NCI-H2227 treated with DMSO at 0.1 percent for 48 hours (cell line): ENCODE measurements around the gene SPRED2.

ENCODE experiments used
- DNase-seq: peaks from one replicate; lab custom pipeline; 2025; lab: John Stamatoyannopoulos, UW

The SPRED2 gene

DNA sequence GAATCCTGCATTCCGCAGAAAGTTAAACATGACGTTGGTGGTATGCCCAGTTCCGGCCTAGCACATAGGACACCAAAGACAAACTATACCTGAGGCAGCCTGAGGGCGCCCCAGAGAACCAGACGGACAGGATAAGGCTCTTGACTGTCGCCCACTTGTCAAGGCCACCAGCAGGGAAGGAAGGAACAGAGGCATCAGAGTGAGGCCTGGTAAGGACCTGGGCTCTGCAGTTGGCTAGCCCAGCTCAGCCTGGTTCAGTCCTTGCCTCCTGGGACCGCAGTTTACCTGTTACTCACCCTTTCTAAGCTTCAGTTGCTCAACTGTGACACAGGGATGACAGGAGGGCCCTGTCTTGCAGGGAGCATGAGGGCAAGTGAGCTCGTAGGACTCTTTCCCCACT, 122.7 kb downstream of the SPRED2 start:
- DNase-seq: no peak

GRCh38 chr2:65305934-65306333, 126.5 kb downstream of the SPRED2 start:
- DNase-seq: no peak

DNA sequence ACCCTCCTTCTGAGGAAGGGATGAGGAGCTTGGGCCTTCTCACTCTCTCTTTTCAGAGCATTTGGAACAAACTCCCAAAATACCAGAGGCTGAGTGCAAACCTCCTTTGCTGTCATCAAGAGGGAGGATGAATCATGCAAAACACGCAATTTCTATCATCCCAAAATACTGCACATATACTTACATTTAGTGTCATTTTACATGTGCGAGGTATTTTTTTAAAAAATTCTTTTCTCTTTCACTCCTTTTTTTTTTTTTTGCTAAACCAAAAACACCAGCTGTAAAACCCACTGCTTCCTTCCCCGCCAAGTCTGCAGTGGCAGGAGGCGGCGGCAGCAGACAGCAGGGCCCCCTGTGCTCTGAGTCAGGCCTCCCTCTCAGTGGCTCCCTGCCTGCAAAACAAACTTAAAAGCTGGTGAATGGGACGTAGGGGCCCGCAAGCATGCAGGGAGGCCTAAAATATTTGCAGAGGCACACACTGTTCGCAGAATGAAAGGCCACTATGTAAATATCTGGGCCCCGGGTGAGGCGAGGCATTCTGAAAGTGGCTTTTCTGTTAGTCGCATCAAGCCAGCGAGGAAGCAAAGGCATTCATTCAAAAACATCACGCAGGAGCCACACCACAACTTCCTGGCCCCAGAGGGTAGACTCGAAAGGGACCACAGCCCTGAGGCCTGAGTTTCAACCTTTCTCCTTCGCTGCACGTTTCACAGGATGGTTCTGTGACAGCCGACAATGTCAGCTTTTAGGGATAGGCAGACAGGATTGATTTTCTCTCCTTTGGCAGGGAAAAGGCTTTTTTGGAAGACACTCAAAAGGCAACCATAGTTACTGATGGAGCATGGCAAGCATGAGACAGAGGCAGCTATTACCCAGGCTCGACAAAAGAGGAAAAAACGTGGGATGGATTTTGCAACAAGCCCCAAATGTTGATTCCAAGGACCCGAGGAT, 131.4 kb downstream of the SPRED2 start:
- no peak for DNase-seq

- DNase-seq: no peak
These were observed 132.2 kb downstream of the SPRED2 start for GRCh38 chr2:65300134-65300760.

DNA sequence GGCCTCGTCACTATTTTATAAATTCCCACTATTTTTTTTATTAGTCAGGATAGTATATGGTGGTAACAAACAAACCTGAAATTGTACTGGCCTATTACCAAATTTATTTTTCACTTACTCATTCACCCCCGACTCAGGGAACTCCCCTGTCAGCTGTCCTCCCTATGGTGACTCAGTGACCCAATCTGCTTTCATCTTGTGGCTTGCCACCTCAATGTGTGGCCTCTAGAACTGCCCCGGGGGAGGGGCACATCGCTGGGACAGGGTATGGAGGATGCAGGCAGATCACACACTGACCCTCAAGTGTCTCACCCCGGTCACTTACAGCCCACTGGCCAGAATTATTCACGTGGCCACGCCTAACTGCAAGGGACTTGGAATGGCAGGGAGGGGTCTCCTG, 133.2 kb downstream of the SPRED2 start:
- DNase-seq: no peak

DNA sequence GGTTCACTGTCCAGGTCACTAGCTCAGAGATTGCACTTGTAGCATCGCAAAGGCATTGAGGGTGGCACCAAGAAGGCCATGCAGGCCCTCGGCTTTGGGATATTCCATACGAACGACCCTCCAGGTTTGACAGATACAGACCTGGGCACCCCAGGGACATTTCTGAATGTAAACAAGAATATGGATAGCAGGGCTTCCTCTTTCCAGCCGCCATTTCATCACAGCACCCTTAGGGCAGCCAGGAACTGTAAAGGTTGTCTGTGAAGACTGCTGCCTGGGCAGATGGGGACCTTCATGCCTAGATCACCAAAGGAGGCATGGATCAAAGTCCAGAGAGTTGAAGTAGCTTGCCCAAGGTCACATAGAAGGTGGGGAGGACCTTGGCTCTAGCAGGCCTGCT, 134.3 kb downstream of the SPRED2 start:
- DNase-seq: no peak

- DNase-seq: no peak
These were observed 134.9 kb downstream of the SPRED2 start for GRCh38 chr2:65297544-65297943.

DNA sequence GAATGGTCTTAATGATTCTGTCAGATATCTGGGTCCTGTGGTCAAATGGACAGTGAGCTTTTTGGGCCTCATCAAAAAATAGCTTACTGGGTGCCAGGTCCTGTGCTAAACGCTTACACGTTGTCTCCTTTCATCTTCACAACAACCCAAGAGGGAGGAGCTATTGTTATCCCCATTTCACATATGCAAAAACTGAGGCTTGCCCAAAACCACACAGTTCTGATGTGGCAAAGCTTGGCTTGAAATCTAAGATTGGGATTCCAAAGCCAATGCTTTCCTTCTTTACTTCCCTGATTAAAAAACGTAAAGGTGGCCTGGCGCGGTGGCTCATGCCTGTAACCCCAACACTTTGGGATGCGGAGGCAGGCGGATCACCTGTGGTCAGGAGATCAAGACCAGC, 135.4 kb downstream of the SPRED2 start:
- no peak for DNase-seq

GRCh38 chr2:65294701-65295100, 137.7 kb downstream of the SPRED2 start:
- no peak for DNase-seq

- DNase-seq: no peak
These were observed 138.3 kb downstream of the SPRED2 start for GRCh38 chr2:65294136-65294535.

DNA sequence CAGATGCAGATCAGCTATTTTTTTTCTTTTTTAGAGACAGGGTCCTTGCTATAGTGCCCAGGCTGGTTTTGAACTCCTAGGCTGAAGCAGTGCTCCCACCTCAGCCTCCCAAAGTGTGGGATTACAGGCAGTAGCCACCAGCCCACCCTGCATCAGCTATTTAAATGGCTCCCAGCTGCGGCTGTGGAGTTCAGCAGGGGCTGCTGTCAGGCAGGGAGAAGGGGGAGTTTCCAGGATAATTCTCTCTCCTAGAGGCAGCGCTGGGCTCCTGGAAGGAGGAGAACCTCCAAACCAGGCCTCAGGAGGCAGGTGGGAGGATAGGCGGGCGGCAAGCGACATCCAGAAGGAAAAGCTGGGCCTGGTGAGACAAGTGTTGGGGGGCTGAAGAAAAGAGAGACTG, 139.0 kb downstream of the SPRED2 start:
- no peak for DNase-seq

DNA sequence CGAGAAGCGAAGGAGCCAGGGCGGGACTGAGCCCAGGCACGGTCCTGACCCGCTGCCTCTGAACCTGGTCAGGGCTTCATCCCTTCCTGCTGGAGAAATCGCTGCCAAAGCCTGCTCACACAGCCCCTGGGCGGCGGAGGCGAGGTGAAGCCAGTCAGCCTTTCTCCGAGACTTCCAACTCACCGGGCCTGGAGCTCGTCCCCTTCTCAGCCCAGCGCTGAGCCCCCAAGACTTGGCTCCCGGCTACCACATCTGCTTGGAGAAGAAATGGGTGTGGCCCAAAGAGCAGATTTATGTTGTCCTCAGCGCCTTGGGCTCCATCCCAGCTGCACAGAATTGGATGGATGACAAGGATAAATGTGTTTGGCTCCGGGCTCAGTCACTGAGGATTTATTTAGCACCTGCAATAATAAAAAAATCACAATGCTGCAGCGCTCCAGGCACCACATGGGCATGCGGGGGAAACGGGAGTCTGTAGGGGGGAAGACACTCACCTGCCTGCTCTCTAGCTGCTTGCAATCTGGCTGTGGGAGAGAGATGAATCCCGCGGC, 139.9 kb downstream of the SPRED2 start:
- no peak for DNase-seq

DNA sequence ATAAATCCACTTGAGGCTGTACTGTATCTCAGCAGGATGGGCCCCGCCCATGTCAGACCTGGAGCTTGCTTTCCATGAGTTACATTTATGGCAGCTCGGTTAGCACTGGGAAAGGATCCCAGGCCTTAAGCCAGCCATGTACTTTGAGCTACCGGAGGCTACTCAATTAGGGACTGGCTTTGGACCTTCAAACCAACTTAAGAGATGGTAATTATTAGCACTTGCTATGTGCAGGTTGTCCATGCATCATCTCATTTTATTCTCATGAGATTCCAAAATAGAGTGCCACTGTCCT, 140.3 kb downstream of the SPRED2 start:
- DNase-seq: no peak

GRCh38 chr2:65291216-65292105, 140.9 kb downstream of the SPRED2 start:
- no peak for DNase-seq

DNA sequence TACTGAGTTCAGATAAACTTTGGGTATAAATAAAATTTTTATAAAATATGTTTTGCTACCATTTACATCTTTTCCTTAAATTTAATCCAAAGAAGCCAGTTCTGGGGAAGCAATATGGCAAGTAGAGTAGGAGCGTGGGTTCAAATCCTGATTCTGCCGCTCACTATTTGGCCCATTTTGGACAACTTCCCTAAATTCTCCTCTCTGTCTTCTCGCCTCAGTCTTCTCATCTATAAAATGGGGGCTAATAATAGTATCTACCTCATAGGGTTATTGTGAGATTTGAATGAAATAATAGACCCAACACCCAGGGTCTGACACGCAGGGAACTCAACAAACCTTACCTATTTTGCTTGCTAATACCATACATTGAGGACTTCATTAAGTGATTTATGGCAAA, 145.0 kb downstream of the SPRED2 start:
- DNase-seq: no peak

GRCh38 chr2:65282477-65283053, 149.8 kb downstream of the SPRED2 start:
- DNase-seq: no peak

DNA sequence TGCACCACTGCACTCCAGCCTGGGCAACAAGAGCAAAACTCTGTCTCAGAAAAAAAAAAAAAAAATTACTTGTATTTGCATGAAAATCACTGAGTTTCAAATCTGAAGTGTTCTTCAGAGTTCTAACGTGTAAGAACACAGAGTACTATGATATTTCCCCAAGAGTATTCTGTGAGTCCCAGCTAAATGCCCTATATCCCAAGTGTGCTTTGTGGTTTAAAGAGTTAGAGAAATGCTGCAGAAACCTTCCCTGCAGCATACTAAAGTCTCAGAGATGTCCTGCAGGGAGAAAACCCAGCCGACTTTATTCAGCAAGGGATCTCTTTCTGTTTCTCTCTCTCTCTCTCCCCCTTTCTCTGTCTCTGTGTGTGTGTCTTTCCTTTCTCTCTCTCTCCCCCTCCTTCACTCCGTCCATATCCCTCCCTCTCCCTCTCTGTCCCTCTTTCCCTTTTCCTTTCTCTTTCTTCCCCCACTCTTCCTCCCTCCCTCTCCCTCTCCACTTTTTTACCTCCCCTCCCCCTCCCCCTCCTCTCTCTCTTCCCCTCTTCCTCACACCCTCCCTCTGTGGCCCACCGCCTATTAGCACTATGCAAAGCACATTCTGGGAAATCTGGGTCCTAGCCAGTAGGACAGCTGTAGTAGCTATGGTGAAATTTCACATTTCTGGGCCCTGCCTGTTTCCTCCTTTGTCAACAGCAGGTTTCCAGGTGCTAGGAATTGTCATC, 150.6 kb downstream of the SPRED2 start:
- DNase-seq: no peak

DNA sequence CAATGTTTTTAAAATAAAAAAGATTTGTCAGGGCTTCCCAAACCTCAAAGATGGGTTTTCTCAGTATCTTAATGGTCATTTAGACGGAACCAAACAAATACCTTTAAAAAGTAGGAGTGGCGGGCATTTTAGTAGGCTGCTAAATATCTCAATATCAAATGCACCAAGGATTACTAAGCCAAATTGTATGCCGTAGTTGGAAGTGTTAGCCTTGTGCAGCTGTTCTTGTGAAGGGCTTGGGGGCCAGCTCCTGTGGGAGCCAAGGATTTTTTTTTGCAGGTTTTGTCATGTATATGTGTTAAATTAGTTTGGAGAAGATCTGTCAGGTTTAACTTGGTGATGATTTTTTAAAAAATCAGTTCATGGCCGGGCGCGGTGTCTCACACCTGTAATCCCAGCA, 152.6 kb downstream of the SPRED2 start:
- no peak for DNase-seq

DNA sequence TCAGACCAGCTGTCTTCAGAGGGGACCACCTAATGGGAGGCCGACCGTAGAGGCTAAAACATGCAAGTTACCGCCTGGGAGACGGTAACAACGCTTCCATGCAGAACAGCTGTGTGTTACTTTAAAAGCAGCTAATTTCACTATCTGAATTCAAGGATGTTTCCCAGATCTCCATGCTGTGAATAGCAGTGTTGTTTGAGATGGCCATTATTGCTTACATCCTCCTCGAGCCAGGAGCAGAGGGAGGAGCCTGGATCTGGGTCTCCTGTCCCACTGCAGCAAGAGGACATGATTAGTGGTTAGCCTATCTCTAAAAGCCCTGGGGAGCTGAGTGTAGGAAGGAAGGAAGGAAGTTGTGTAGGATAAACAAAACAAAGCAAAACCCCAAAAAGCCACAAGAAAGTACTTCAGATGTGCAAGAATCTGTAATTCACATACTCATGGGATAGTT, 153.8 kb downstream of the SPRED2 start:
- DNase-seq: no peak

DNA sequence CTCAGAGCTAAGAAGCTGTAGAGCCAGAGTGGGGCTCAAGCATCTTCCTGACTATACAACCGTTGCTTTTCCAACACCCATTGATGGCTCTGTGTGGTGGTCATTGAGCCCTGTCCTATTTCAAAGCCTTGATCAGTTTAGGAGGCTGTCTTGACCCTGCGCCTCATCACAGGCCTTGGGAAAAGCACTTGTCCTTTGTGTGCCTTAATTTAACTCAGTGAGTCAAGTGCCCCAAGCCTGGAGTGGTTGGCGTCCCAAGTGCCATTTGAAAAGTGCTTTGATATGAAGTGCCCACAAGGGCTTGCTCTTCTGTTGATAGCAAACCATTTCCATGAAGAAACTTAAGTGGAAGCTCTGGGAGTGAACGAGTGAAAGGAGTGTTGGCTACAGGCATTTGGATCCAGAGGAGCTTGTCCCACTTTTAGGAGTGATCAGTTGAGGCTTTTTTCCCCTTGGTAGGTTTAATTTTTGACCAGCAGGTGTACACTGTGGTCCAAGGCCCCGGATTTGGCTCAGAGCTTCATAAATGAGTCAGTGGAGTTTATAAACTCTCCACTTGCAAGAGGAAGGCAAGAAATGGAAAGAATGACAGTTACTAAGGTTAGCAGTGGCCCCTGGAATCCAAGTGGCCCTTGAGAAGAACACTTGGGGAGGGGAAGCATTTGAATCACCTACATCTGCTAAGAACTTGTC, 154.5 kb downstream of the SPRED2 start:
- no peak for DNase-seq

DNA sequence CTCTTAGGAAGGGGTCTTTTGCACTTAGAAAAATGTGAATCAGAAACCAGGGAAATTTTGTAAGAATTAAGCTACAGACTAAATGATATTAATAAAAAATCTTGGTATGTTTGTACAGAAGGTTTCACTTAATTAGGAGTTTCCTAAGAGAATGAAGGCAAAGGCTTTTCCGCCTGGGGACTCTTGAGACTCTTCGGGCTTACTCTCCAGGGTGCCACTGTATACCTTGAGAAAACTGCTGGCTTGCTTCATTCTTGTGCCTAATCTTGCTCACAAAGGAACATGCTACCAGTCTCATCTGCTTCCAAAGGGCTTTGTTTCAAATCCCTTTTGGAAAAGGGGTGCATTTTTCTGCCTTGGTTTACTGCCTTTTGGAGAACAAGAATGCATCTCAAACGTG, 155.3 kb downstream of the SPRED2 start:
- no peak for DNase-seq
